ENCODE measurements around the gene SUSD2. TPM values are rescaled to one million over a fixed set of nuclear protein-coding genes. Genes with fewer than 3 reads are reported as not detected.
"Not testable (repeated sequence)": the region's sequence is repeated elsewhere in the genome, so short reads cannot be mapped to it uniquely, and the experiment has no call there.

The SUSD2 gene
- total RNA-seq, 2 experiments from 2014 or later: 0.38 to 0.54 TPM

- Histone ChIP-seq H3K27ac (ENCODE audit: low read depth, low read length, poor library complexity, severe bottlenecking) (no peak overlapping the region), H3K9me2 (ENCODE audit: insufficient read depth, low read length) (no peaks in the 10 kb centered on the region), H3K4me1 (ENCODE audit: insufficient read depth, low read length, poor library complexity, severe bottlenecking) (peaks cover 15% of the 10 kb centered on the region), H3K9me3 (ENCODE audit: low read length) (peaks cover 11% of the 10 kb centered on the region; the same call in 1 of the 2 replicates), H3K79me2 (ENCODE audit: insufficient read depth, low read depth, low read length) (no peaks in the 10 kb centered on the region), H3K36me3 (ENCODE audit: insufficient read depth, low read length) (no peaks in the 10 kb centered on the region), H3K4me2 (ENCODE audit: low read length) (no peak overlapping the region), H3K4me3 (ENCODE audit: low read depth, low read length, poor library complexity, severe bottlenecking) (no peak overlapping the region), H2AFZ (ENCODE audit: low read length) (no peak overlapping the region), H4K20me1 (ENCODE audit: insufficient read depth, low read length) (no peaks in the 10 kb centered on the region)
- TF ChIP-seq CTCF (conservative IDR thresholded peaks at IDR 0.05; ENCODE audit: low read length) (no peak), EZH2phosphoT487 (IDR thresholded peaks at IDR 0.05; ENCODE audit: borderline replicate concordance, low read depth, low read length) (no peak)
- ChIA-PET POLR2A (interaction anchor here (0.7 kb wide), 1 partner anchor 21 kb away, joined by 3 read pairs; no protein-coding TSS in a partner anchor), CTCF (ENCODE audit: unreplicated experiment) (no interaction called here)
- BruUV-seq (replicated peaks): no TSS peak
- no peak for DNase-seq (ENCODE audit: low spot score)
- intact Hi-C loops (cut with micrococcal nuclease; ENCODE audit: unreplicated experiment): no loop called here
Observed at GRCh38 chr22:24209687-24210086, 28.4 kb downstream of the SUSD2 start.

GRCh38 chr22:24210409-24210808 is 29.1 kb downstream of the SUSD2 start:
- H3K9me3 ChIP-seq (ENCODE audit: low read length); H3K9me2 ChIP-seq (ENCODE audit: insufficient read depth, low read length); H3K4me2 ChIP-seq (ENCODE audit: low read length); DNase-seq (ENCODE audit: low spot score); H3K36me3 ChIP-seq (ENCODE audit: insufficient read depth, low read length); H3K79me2 ChIP-seq (ENCODE audit: insufficient read depth, low read depth, low read length); H2AFZ ChIP-seq (ENCODE audit: low read length); H4K20me1 ChIP-seq (ENCODE audit: insufficient read depth, low read length); intact Hi-C loops (cut with micrococcal nuclease; ENCODE audit: unreplicated experiment); BruUV-seq (replicated peaks); POLR2A ChIA-PET; H3K4me3 ChIP-seq (ENCODE audit: low read depth, low read length, poor library complexity, severe bottlenecking); CTCF ChIA-PET (ENCODE audit: unreplicated experiment); H3K27ac ChIP-seq (ENCODE audit: low read depth, low read length, poor library complexity, severe bottlenecking): not testable (repeated sequence)
- H3K4me1 ChIP-seq (ENCODE audit: insufficient read depth, low read length, poor library complexity, severe bottlenecking): peaks cover 15% of the 10 kb centered on the region

- intact Hi-C loops (cut with micrococcal nuclease; ENCODE audit: unreplicated experiment): not testable (repeated sequence)
Observed at GRCh38 chr22:24211716-24212115, 30.4 kb downstream of the SUSD2 start.

GRCh38 chr22:24213111-24213510 is 31.8 kb downstream of the SUSD2 start:
- intact Hi-C loops (cut with micrococcal nuclease; ENCODE audit: unreplicated experiment); CTCF ChIA-PET (ENCODE audit: unreplicated experiment): not testable (repeated sequence)

More at GRCh38 chr22:24211716-24212115, 30.4 kb downstream of the SUSD2 start:
- H3K36me3 ChIP-seq (ENCODE audit: insufficient read depth, low read length); H3K9me3 ChIP-seq (ENCODE audit: low read length); CTCF ChIA-PET (ENCODE audit: unreplicated experiment); H3K4me1 ChIP-seq (ENCODE audit: insufficient read depth, low read length, poor library complexity, severe bottlenecking); H3K79me2 ChIP-seq (ENCODE audit: insufficient read depth, low read depth, low read length); H4K20me1 ChIP-seq (ENCODE audit: insufficient read depth, low read length); H2AFZ ChIP-seq (ENCODE audit: low read length); H3K9me2 ChIP-seq (ENCODE audit: insufficient read depth, low read length); BruUV-seq (replicated peaks); H3K4me3 ChIP-seq (ENCODE audit: low read depth, low read length, poor library complexity, severe bottlenecking); DNase-seq (ENCODE audit: low spot score); H3K27ac ChIP-seq (ENCODE audit: low read depth, low read length, poor library complexity, severe bottlenecking); H3K4me2 ChIP-seq (ENCODE audit: low read length): not testable (repeated sequence)
- POLR2A ChIA-PET: interaction anchor here (0.6 kb wide), 1 partner anchor 604 kb away, joined by 3 read pairs; no protein-coding TSS in a partner anchor

More at GRCh38 chr22:24213111-24213510, 31.8 kb downstream of the SUSD2 start:
- H3K27ac ChIP-seq (ENCODE audit: low read depth, low read length, poor library complexity, severe bottlenecking); H3K9me2 ChIP-seq (ENCODE audit: insufficient read depth, low read length); H3K9me3 ChIP-seq (ENCODE audit: low read length); H3K4me1 ChIP-seq (ENCODE audit: insufficient read depth, low read length, poor library complexity, severe bottlenecking); H4K20me1 ChIP-seq (ENCODE audit: insufficient read depth, low read length); H3K4me3 ChIP-seq (ENCODE audit: low read depth, low read length, poor library complexity, severe bottlenecking); DNase-seq (ENCODE audit: low spot score); H3K79me2 ChIP-seq (ENCODE audit: insufficient read depth, low read depth, low read length); H3K4me2 ChIP-seq (ENCODE audit: low read length); H2AFZ ChIP-seq (ENCODE audit: low read length); H3K36me3 ChIP-seq (ENCODE audit: insufficient read depth, low read length); BruUV-seq (replicated peaks); POLR2A ChIA-PET: not testable (repeated sequence)
